MM.1S (cell line): Measurements from ENCODE around the gene CGB2.

ENCODE experiments used
- DNase-seq: peaks from one replicate; pipeline ENCODE4 v3.0.0-alpha.2; 2015
- H2AFZ ChIP-seq: fragments of 300-600 bp; sonication (generic); 2 replicates; pipeline ENCODE4 v1.6.0; 2016; ENCODE audit warnings: antibody characterized with exemption, low read length
- H3F3A ChIP-seq: fragments of 300-600 bp; sonication (generic); 2 replicates; pipeline ENCODE4 v1.6.1; 2016; ENCODE audit warnings: mild to moderate bottlenecking, antibody characterized with exemption, low read length, moderate library complexity, mixed read lengths; ENCODE audit not compliant: insufficient read depth
- H3K27ac ChIP-seq: fragments of 300-600 bp; sonication (generic); 2 replicates; pipeline ENCODE4 v1.5.1; 2016; ENCODE audit warnings: mild to moderate bottlenecking, low read length
- H3K27me3 ChIP-seq: fragments of 300-600 bp; sonication (generic); replicated peaks from 2 replicates; pipeline ENCODE4 v1.6.0; 2016; ENCODE audit warnings: low read length; ENCODE audit not compliant: insufficient read depth
- H3K36me3 ChIP-seq: fragments of 300-600 bp; sonication (generic); replicated peaks from 2 replicates; pipeline ENCODE4 v1.6.1; 2016; ENCODE audit warnings: mild to moderate bottlenecking, low read length, mixed read lengths; ENCODE audit not compliant: insufficient read depth
- H3K4me1 ChIP-seq: fragments of 300-600 bp; sonication (generic); 2 replicates; pipeline ENCODE4 v1.6.1; 2016; ENCODE audit warnings: low read length, mixed read lengths
- H3K4me2 ChIP-seq: fragments of 300-600 bp; sonication (generic); 2 replicates; pipeline ENCODE4 v1.6.0; 2016; ENCODE audit warnings: low read depth, low read length
- H3K4me3 ChIP-seq: fragments of 300-600 bp; sonication (generic); 2 replicates; pipeline ENCODE4 v1.5.1; 2016; ENCODE audit warnings: low read length, mixed read lengths
- H3K79me2 ChIP-seq: fragments of 300-600 bp; sonication (generic); 2 replicates; pipeline ENCODE4 v1.6.1; 2016; ENCODE audit warnings: mixed run types, low read length, mixed read lengths
- H3K9ac ChIP-seq: fragments of 300-600 bp; sonication (generic); 2 replicates; pipeline ENCODE4 v1.6.1; 2016; ENCODE audit warnings: low read length, mixed read lengths
- H3K9me2 ChIP-seq: fragments of 300-600 bp; sonication (generic); replicated peaks from 2 replicates; pipeline ENCODE4 v1.6.1; 2016; ENCODE audit warnings: mild to moderate bottlenecking, low read length, mixed read lengths; ENCODE audit not compliant: insufficient read depth
- H3K9me3 ChIP-seq: fragments of 300-600 bp; sonication (generic); replicated peaks from 2 replicates; pipeline ENCODE4 v1.6.1; 2016; ENCODE audit warnings: mild to moderate bottlenecking, low read length, mixed read lengths; ENCODE audit not compliant: insufficient read depth
- H4K20me1 ChIP-seq: fragments of 300-600 bp; sonication (generic); 2 replicates; pipeline ENCODE4 v1.6.1; 2016; ENCODE audit warnings: mild to moderate bottlenecking, low read length, moderate library complexity, mixed read lengths; ENCODE audit not compliant: insufficient read depth
- EZH2 ChIP-seq: fragments of 300-600 bp; sonication (generic); optimal IDR thresholded peaks from 2 replicates; pipeline ENCODE3; 2017; ENCODE audit warnings: low read depth, mild to moderate bottlenecking, antibody characterized with exemption, low read length, mixed read lengths
- EZH2phosphoT487 ChIP-seq: fragments of 300-600 bp; sonication (generic); IDR thresholded peaks from 2 replicates; pipeline ENCODE4 v1.6.1; 2018; ENCODE audit warnings: antibody characterized with exemption, low read length
- TF ChIP-seq, protein P1 (sequence below): fragments of 300-600 bp; sonication (generic); IDR thresholded peaks from 2 replicates; pipeline ENCODE4 v1.5.1; 2016; ENCODE audit warnings: antibody characterized with exemption, low read length, mixed read lengths

CGB2 gene

GRCh38 chr19:49006905-49007304, 24.8 kb upstream of the CGB2 start:
- Histone ChIP-seq H4K20me1 (no peaks in the 10 kb centered on the region), H3K79me2 (no peaks in the 10 kb centered on the region), H2AFZ (no peak overlapping the region), H3K9ac (no peak overlapping the region), H3K9me3 (no peaks in the 10 kb centered on the region), H3K36me3 (peaks cover 3% of the 10 kb centered on the region; the same call in 1 of the 2 replicates), H3K4me3 (no peak overlapping the region), H3K27ac (no peak overlapping the region), H3K27me3 (no peaks in the 10 kb centered on the region), H3K4me2 (no peak overlapping the region), H3K9me2 (no peaks in the 10 kb centered on the region), H3F3A (no peaks in the 10 kb centered on the region), H3K4me1 (no peaks in the 10 kb centered on the region)
- TF ChIP-seq, protein P1, sequence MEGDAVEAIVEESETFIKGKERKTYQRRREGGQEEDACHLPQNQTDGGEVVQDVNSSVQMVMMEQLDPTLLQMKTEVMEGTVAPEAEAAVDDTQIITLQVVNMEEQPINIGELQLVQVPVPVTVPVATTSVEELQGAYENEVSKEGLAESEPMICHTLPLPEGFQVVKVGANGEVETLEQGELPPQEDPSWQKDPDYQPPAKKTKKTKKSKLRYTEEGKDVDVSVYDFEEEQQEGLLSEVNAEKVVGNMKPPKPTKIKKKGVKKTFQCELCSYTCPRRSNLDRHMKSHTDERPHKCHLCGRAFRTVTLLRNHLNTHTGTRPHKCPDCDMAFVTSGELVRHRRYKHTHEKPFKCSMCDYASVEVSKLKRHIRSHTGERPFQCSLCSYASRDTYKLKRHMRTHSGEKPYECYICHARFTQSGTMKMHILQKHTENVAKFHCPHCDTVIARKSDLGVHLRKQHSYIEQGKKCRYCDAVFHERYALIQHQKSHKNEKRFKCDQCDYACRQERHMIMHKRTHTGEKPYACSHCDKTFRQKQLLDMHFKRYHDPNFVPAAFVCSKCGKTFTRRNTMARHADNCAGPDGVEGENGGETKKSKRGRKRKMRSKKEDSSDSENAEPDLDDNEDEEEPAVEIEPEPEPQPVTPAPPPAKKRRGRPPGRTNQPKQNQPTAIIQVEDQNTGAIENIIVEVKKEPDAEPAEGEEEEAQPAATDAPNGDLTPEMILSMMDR: no peak
- TF ChIP-seq EZH2: no peak
- no peak for DNase-seq

DNA sequence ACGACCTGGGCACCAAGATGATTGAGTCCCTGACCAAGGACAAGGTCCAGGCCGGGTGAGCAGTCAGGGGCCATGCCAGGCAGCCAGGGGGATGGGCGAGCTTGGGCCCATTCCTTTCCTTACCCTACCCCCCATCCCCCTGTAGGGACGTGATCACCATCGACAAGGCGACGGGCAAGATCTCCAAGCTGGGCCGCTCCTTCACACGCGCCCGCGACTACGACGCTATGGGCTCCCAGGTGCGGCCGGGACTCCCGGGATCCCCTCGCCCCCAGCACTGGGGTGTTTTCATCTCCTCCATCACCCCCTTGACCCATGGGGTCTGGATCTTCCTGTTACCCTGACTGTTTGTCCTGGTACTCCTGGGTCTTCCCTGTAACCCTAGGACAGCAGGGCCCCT, 21.9 kb upstream of the CGB2 start:
- H3K4me2 ChIP-seq: no peak overlapping the region
- no peaks in the 10 kb centered on the region for H3K9me3 ChIP-seq
- H2AFZ ChIP-seq: no peak overlapping the region
- TF ChIP-seq EZH2phosphoT487 (no peak), EZH2 (no peak)
- TF ChIP-seq, protein P1: no peak
- no peaks in the 10 kb centered on the region for H3K27me3 ChIP-seq
- no peaks in the 10 kb centered on the region for H3F3A ChIP-seq
- no peak for DNase-seq
- no peaks in the 10 kb centered on the region for H3K4me1 ChIP-seq
- no peak overlapping the region for H3K4me3 ChIP-seq
- H3K9ac ChIP-seq: no peak overlapping the region
- H3K79me2 ChIP-seq: no peaks in the 10 kb centered on the region
- 0 out of 2 replicates have a peak, but pooled peaks cover 3% of the 10 kb centered on the region for H3K36me3 ChIP-seq
- H4K20me1 ChIP-seq: no peaks in the 10 kb centered on the region
- no peak overlapping the region for H3K27ac ChIP-seq
- no peaks in the 10 kb centered on the region for H3K9me2 ChIP-seq

DNA sequence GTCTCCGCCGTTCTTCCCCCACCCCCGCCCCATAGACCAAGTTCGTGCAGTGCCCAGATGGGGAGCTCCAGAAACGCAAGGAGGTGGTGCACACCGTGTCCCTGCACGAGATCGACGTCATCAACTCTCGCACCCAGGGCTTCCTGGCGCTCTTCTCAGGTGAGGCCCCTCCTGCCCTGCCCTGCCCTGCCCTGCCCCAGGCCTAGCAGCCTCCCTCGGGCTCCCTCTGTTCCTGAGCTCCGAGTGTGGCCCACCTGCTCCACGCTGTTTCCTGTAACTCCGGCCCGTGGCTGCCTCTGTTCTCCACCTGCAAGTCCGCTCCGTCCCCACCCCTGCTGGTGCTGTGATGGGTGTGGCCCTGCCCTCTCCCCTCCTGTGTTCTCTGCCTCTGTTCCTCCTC, 21.2 kb upstream of the CGB2 start:
- TF ChIP-seq, protein P1: no peak
- TF ChIP-seq EZH2: no peak
- no peak for TF ChIP-seq EZH2phosphoT487
- Histone ChIP-seq H3K4me1 (no peaks in the 10 kb centered on the region), H2AFZ (no peak overlapping the region)

More for the DNA sequence above, 21.2 kb upstream of the CGB2 start:
- Histone ChIP-seq H4K20me1 (no peaks in the 10 kb centered on the region), H3K79me2 (no peaks in the 10 kb centered on the region), H3F3A (no peaks in the 10 kb centered on the region), H3K4me2 (no peak overlapping the region), H3K9me2 (no peaks in the 10 kb centered on the region), H3K4me3 (no peak overlapping the region), H3K36me3 (0 out of 2 replicates have a peak, but pooled peaks cover 3% of the 10 kb centered on the region), H3K9ac (no peak overlapping the region), H3K9me3 (no peaks in the 10 kb centered on the region), H3K27ac (no peak overlapping the region), H3K27me3 (no peaks in the 10 kb centered on the region)
- DNase-seq: no peak
